GM18526 (cell line): Measurements from ENCODE around the gene KLF11.

Experiments
- POLR2A ChIP-seq: IDR thresholded peaks from 3 replicates; pipeline ENCODE4 v1.6.1; 2011; ENCODE audit not compliant: insufficient read length; ENCODE audit errors: extremely low read depth

Gene KLF11

GRCh38 chr2:10006236-10007161 lies 36.9 kb upstream of the KLF11 start:
- no peak for TF ChIP-seq POLR2A

- no peak for TF ChIP-seq POLR2A
These were observed 35.9 kb upstream of the KLF11 start for GRCh38 chr2:10007435-10007834.

GRCh38 chr2:10007921-10008808 lies 35.2 kb upstream of the KLF11 start:
- TF ChIP-seq POLR2A: no peak

DNA sequence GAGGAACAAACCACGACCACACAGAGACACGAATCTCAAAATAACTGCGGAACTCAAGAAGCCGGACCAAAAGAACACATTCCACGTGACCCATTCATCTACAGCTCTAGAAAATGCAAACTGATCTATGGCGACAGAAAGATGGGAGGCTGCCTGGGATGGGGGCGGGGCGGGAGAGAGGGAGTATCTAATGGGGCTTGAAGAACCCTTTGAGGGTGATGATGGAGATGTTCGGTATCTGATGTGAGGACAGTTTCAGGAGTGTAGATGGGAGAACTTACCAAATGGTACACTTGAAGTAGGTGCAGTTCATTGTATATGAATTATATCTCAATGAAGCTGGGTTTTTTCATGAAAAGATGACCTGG lies 34.6 kb upstream of the KLF11 start:
- TF ChIP-seq POLR2A: no peak

DNA sequence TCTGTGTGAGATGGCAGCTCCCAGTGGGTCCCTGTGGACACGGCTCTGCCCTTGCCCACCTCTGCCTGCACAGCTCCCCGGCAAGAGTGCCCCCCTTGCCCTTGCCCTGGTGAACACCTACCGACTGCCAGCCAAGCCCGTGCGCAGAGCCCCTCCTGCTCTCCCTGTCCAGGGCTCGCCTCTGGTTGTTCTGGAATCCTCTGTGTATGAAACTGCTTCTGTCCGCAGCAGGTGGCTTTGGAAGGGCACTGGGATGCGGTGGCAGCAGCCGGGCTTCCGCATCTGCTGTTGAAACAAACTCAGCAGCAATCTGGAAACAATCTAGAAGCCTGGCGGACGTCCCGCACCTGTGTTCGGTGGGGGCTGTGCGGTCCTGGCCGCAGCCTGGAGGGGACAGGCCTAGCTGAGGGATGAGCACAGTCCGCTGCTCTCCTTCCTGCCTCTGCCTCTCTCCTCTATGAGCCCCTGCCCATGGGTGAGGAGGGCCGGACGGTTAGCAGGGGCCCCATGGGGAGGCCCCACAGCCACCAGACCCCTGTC lies 34.0 kb upstream of the KLF11 start:
- TF ChIP-seq POLR2A: no peak

DNA sequence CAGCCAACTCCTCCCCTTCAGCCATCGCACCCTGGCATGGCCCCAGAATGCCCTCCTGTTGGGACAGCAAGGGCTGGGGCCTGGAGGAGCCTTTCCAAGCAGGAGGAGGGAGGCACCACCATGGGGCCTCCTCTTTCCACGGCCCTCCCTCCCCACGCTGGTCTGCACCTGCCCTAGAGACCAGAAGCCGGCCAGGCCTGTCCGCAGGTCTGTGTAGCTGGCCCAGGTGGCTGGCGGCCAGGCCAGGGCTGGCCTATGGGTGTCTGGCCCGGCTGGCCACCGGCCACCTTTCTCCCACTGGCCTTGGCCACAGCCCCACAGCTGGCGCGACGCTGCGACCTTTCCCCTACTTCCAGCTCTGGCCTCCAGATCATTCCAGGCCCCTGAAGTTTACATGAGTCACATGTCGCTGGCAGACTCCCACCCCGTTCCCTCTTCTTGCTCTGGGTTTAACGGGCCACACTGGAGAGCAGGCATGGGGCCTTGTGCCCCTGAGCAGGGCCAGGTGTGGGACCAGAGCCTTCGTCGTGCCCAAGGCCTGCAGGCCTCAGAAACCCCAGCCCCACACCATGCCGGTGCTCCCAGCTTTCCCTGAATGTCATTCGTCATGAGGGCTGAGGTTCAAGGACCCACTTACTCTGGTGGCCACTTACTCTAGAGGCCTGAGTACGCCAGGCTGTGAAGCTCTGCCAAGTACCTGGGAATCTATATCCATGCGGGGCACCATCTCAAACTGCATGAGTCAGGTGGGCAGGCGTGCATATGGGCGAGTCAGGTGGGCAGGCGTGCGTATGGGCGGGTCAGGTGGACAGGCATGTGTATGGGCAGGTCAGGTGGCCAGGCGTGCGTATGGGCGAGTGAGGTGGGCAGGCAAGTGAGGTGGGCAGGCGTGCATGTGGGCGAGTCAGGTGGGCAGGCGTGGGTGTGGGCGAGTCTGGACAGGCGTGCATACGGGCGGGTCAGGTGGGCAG lies 33.3 kb upstream of the KLF11 start:
- no peak for TF ChIP-seq POLR2A

- no peak for TF ChIP-seq POLR2A
These were observed 30.3 kb upstream of the KLF11 start for GRCh38 chr2:10012963-10013461.

- TF ChIP-seq POLR2A: no peak
These were observed 28.7 kb upstream of the KLF11 start for GRCh38 chr2:10014418-10015190.

DNA sequence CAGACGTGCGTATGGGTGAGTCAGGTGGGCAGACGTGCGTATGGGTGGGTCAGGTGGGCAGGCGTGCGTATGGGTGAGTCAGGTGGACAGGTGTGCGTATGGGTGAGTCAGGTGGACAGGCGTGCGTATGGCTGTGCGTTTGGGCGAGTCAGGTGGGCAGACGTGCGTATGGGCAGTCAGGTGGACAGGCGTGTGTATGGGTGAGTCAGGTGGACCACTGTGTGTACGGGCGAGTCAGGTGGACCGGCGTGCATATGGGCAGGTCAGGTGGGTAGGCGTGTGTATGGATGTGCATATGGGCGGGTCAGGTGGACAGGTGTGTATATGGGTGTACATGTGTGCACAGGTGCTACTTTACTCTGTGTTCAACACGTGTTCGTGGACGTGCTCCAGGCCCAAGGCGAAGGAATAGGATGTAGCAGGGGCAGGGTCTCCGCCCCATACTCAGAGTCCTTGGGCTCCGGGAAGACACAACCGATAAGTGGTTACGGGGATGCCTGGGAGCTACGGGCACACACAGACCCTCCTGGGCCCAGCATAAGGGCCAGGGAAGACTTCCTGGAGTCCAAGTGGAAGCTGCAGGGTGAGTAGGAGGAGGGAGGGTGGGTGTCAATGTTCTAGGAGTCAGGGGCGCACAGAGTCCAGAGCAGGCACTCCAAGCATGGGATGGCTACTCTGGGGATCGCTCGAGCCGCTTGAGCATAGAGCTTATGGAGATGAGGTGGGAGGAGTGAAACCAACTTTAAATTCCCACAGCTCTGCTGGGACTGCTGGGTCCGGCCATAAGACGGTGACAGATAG lies 27.1 kb upstream of the KLF11 start:
- no peak for TF ChIP-seq POLR2A

DNA sequence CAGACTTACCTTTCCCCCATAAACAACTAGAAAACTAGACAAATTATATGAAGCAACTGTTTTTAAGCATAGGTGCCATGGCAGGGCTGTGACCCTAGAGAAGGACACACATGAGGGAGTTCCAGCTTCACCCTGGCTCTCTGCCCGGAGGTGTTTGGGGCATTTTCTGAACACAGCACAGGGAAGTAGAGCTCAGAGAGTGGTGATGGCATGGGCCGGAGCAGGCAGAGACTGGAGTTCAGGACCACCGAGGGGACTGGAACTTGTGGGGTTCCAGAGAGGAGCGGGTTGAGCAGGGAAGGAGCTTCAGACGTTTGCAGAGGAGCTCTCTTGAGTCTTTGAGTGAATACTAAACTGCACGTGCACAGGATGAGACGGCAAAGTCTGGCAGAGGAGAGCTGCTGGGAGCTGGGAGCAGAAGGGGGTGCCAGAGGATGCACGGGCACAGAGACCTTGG lies 26.5 kb upstream of the KLF11 start:
- TF ChIP-seq POLR2A: no peak

- TF ChIP-seq POLR2A: no peak
These were observed 25.9 kb upstream of the KLF11 start for GRCh38 chr2:10017313-10017941.

- TF ChIP-seq POLR2A: no peak
These were observed 24.2 kb upstream of the KLF11 start for GRCh38 chr2:10019174-10019573.

GRCh38 chr2:10019602-10020400 lies 23.5 kb upstream of the KLF11 start:
- no peak for TF ChIP-seq POLR2A
